DOHH2 (cell line): ENCODE results near the gene NOB1.

ENCODE experiments used
- H3F3A ChIP-seq: fragments of 200-600 bp; sonication (generic), shearing (Covaris generic); 2 replicates; pipeline ENCODE4 v1.6.0; 2016; ENCODE audit warnings: antibody characterized with exemption, mild to moderate bottlenecking; ENCODE audit not compliant: control insufficient read depth, insufficient read depth
- H3K27ac ChIP-seq: fragments of 200-600 bp; sonication (generic); 2 replicates; pipeline ENCODE4 v1.5.1; 2014; ENCODE audit warnings: low read depth, mild to moderate bottlenecking, low read length, moderate library complexity
- H3K27me3 ChIP-seq: fragments of 200-600 bp; sonication (generic); 2 replicates; pipeline ENCODE4 v1.6.1; 2014; ENCODE audit warnings: mild to moderate bottlenecking, low read length, mixed read lengths; ENCODE audit not compliant: control insufficient read depth
- H3K36me3 ChIP-seq: fragments of 200-600 bp; sonication (generic); 2 replicates; pipeline ENCODE4 v1.6.1; 2014; ENCODE audit warnings: mild to moderate bottlenecking, low read length, moderate library complexity, mixed read lengths; ENCODE audit not compliant: control insufficient read depth
- H3K4me1 ChIP-seq: fragments of 200-600 bp; sonication (generic); 2 replicates; pipeline ENCODE4 v1.6.1; 2014; ENCODE audit warnings: mild to moderate bottlenecking, low read length, mixed read lengths; ENCODE audit not compliant: control insufficient read depth
- H3K4me2 ChIP-seq: fragments of 200-600 bp; sonication (generic); 2 replicates; pipeline ENCODE4 v1.6.0; 2014; ENCODE audit warnings: mild to moderate bottlenecking, low read length, moderate library complexity
- H3K4me3 ChIP-seq: fragments of 200-600 bp; sonication (generic); 2 replicates; pipeline ENCODE4 v1.5.1; 2014; ENCODE audit warnings: mild to moderate bottlenecking, low read length, mixed read lengths
- H3K79me2 ChIP-seq: fragments of 200-600 bp; sonication (generic); 2 replicates; pipeline ENCODE4 v1.6.1; 2014; ENCODE audit warnings: mild to moderate bottlenecking, low read length, mixed read lengths; ENCODE audit not compliant: control insufficient read depth
- H3K9me2 ChIP-seq: fragments of 200-600 bp; sonication (generic); replicated peaks from 2 replicates; pipeline ENCODE4 v1.6.1; 2014; ENCODE audit warnings: mild to moderate bottlenecking, low read length, mixed read lengths; ENCODE audit not compliant: control insufficient read depth
- H3K9me3 ChIP-seq: fragments of 200-600 bp; sonication (generic); 2 replicates; pipeline ENCODE4 v1.6.1; 2014; ENCODE audit warnings: antibody characterized with exemption, low read length, mixed read lengths; ENCODE audit not compliant: control insufficient read depth, insufficient read depth
- H4K20me1 ChIP-seq: fragments of 200-600 bp; sonication (generic); 2 replicates; pipeline ENCODE4 v1.6.0; 2014; ENCODE audit warnings: low read depth, mild to moderate bottlenecking, antibody characterized with exemption, low read length, moderate library complexity; ENCODE audit not compliant: control insufficient read depth, insufficient read depth
- EZH2phosphoT487 ChIP-seq: fragments of 200-600 bp; sonication (generic); IDR thresholded peaks from 2 replicates; pipeline ENCODE4 v1.6.1; 2017; ENCODE audit warnings: borderline replicate concordance, mild to moderate bottlenecking, antibody characterized with exemption, low read length, moderate library complexity, mixed read lengths
- TF ChIP-seq, protein P1 (sequence below): fragments of 200-600 bp; sonication (generic); IDR thresholded peaks from one replicate; pipeline ENCODE4 v1.5.1; 2014; ENCODE audit warnings: antibody characterized with exemption, mild to moderate bottlenecking, low read depth, low read length; ENCODE audit not compliant: poor library complexity, severe bottlenecking

NOB1 gene

DNA sequence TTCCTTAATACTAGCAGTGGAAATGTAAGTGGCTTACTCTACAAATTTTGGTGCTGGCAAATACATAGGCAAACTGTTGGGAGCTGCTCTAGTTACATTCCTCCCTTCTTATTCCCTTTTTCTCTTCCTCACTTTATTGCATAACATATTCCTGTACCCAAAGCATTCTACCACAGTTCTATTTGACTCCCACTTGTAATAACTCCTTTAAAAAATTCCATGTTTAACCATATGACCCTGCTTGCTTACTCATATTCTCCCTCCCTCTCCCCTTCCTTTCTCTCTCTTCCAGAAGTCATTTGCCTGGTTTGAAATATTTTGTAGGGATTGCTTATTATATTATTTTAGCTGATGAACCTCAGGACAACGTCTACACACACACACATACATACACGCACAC is 51.1 kb downstream of the NOB1 start:
- Histone ChIP-seq H3K4me3 (no peak overlapping the region), H3K9me3 (no peaks in the 10 kb centered on the region), H3K4me2 (no peak overlapping the region), H3K36me3 (peaks cover 7% of the 10 kb centered on the region; the same call in 1 of the 2 replicates), H3K9me2 (no peaks in the 10 kb centered on the region), H4K20me1 (no peaks in the 10 kb centered on the region), H3K4me1 (no peaks in the 10 kb centered on the region), H3F3A (0 out of 2 replicates have a peak, but pooled peaks cover 3% of the 10 kb centered on the region), H3K27me3 (no peaks in the 10 kb centered on the region), H3K27ac (no peak overlapping the region), H3K79me2 (no peaks in the 10 kb centered on the region)
- no peak for TF ChIP-seq EZH2phosphoT487
- TF ChIP-seq, protein P1, sequence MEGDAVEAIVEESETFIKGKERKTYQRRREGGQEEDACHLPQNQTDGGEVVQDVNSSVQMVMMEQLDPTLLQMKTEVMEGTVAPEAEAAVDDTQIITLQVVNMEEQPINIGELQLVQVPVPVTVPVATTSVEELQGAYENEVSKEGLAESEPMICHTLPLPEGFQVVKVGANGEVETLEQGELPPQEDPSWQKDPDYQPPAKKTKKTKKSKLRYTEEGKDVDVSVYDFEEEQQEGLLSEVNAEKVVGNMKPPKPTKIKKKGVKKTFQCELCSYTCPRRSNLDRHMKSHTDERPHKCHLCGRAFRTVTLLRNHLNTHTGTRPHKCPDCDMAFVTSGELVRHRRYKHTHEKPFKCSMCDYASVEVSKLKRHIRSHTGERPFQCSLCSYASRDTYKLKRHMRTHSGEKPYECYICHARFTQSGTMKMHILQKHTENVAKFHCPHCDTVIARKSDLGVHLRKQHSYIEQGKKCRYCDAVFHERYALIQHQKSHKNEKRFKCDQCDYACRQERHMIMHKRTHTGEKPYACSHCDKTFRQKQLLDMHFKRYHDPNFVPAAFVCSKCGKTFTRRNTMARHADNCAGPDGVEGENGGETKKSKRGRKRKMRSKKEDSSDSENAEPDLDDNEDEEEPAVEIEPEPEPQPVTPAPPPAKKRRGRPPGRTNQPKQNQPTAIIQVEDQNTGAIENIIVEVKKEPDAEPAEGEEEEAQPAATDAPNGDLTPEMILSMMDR: no peak

GRCh38 chr16:69701866-69702265 is 52.9 kb downstream of the NOB1 start:
- no peak for TF ChIP-seq EZH2phosphoT487
- TF ChIP-seq, protein P1: no peak
- Histone ChIP-seq H3K27ac (no peak overlapping the region), H3K9me2 (no peaks in the 10 kb centered on the region), H3K4me1 (no peaks in the 10 kb centered on the region), H3K79me2 (no peaks in the 10 kb centered on the region), H3K36me3 (peaks cover 9% of the 10 kb centered on the region; the same call in 1 of the 2 replicates), H3F3A (no peaks in the 10 kb centered on the region), H3K27me3 (no peaks in the 10 kb centered on the region), H3K4me3 (no peak overlapping the region), H3K9me3 (no peaks in the 10 kb centered on the region), H4K20me1 (no peaks in the 10 kb centered on the region), H3K4me2 (no peak overlapping the region)

DNA sequence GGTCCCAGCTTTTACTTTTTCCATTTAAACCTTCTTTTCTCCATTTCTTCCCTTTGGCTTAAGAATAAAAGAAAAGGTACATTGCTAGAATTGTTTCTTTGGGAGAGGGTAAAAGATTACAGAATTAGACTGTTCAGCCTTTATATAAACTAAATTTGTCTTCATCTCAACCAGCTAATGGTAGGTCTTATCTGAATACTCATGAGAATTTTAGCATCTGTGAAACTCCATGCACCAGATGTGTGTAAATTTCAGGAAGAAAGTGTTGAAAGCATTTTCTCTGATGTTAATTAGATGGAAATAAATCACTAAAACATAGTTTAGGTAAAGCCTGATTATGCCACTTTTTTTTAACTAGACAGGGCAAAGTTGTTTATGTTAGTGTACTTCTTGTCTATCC is 53.3 kb downstream of the NOB1 start:
- Histone ChIP-seq H3F3A (peaks cover 3% of the 10 kb centered on the region; the same call in 1 of the 2 replicates), H3K36me3 (peaks cover 9% of the 10 kb centered on the region; the same call in 1 of the 2 replicates), H3K27ac (no peak overlapping the region), H3K4me2 (no peak overlapping the region), H3K9me2 (no peaks in the 10 kb centered on the region), H3K4me3 (no peak overlapping the region), H3K4me1 (no peaks in the 10 kb centered on the region), H3K9me3 (no peaks in the 10 kb centered on the region), H3K27me3 (no peaks in the 10 kb centered on the region), H3K79me2 (no peaks in the 10 kb centered on the region), H4K20me1 (no peaks in the 10 kb centered on the region)
- no peak for TF ChIP-seq EZH2phosphoT487
- TF ChIP-seq, protein P1: no peak

DNA sequence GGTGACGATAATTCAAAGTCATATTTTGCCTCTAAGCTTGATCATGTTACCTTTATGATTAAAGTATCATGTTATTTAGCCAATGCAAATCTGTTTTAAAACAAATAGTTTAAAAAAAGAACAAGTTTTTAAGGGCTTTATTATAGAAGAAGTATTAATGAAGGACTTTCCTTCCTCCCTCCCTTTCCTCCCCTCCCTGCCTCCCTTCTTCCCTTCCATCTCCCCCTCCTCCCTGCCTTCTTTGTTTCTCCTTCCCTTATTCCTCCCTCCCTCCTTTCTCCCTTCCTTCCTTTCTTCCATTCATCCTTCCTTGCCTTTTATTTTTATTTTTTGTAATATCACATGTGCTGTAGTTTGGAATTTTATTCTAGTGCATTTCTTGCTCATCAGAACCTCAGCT is 54.8 kb downstream of the NOB1 start:
- H3K79me2 ChIP-seq: no peaks in the 10 kb centered on the region
- no peak overlapping the region for H3K27ac ChIP-seq
- H3K4me2 ChIP-seq: no peak overlapping the region
- peaks cover 20% of the 10 kb centered on the region for H3K36me3 ChIP-seq
- H3K27me3 ChIP-seq: no peaks in the 10 kb centered on the region
- TF ChIP-seq, protein P1: no peak
- TF ChIP-seq EZH2phosphoT487: no peak
- no peaks in the 10 kb centered on the region for H3K9me3 ChIP-seq
- H4K20me1 ChIP-seq: no peaks in the 10 kb centered on the region
- H3K9me2 ChIP-seq: no peaks in the 10 kb centered on the region
- no peak overlapping the region for H3K4me3 ChIP-seq
- H3F3A ChIP-seq: peaks cover 5% of the 10 kb centered on the region; the same call in 1 of the 2 replicates
- no peaks in the 10 kb centered on the region for H3K4me1 ChIP-seq
